GM21367 (cell line): ENCODE results near the gene CDH15.
"Not testable (repeated sequence)": the region's sequence is repeated elsewhere in the genome, so short reads cannot be mapped to it uniquely, and the experiment has no call there.

Experiments
- ATAC-seq: cut with Tn5 transposase; IDR thresholded peaks from one replicate; pipeline ENCODE4 v1.9.1; 2021; ENCODE audit not compliant: unreplicated experiment

CDH15 gene

DNA sequence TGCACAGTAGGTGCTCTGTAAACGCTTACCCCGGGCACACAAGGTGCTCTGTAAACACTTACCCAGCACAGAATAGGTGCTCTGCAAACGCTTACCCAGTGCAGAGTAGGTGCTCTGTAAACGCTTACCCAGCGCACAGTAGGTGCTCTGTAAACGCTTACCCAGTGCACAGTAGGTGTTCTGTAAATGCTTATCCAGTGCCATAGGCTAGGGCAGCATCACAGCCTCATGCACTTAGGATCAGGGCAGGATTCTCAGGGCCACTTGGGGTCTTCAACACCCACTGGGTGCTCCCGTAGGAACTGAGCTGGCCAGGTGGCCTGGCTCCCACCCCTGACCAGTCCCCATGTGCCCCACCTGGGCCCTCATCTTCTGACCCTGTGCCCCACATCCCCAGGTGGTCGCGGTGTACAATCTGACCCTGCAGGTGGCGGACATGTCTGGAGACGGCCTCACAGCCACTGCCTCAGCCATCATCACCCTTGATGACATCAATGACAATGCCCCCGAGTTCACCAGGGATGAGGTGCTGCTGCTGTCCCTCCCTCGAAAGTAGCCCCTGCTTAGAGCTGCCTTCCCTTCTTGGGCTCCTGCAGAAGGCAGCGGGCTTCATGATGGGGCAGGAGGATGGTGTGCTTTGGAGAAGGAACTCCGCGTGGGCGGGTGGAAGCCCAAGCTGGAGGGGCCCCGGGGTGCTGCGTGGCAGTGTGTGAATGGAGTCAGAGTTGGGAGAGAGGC, 15.7 kb downstream of the CDH15 start:
- ATAC-seq = no peak

DNA sequence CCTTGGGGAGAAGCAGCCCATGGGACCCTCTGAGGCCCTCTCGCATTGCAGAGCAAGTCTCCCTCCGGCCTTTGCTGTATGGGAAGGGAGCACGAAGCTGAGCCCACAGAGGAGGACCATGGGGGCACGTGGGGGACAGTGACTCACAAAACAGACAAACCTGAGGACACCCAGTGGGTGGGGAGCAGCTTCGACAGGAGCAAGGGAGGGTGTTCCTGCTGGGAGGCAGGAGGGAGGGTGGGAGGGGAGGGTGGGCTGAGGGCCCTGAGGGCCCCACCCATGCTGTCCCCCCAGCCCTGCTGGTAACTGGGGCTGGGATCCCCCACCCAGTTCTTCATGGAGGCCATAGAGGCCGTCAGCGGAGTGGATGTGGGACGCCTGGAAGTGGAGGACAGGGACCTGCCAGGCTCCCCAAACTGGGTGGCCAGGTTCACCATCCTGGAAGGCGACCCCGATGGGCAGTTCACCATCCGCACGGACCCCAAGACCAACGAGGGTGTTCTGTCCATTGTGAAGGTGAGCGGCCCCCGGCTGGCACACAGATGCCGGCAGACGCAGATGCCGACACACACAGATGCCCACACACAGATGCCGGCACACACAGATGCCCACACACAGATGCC, 16.3 kb downstream of the CDH15 start:
- no peak for ATAC-seq

DNA sequence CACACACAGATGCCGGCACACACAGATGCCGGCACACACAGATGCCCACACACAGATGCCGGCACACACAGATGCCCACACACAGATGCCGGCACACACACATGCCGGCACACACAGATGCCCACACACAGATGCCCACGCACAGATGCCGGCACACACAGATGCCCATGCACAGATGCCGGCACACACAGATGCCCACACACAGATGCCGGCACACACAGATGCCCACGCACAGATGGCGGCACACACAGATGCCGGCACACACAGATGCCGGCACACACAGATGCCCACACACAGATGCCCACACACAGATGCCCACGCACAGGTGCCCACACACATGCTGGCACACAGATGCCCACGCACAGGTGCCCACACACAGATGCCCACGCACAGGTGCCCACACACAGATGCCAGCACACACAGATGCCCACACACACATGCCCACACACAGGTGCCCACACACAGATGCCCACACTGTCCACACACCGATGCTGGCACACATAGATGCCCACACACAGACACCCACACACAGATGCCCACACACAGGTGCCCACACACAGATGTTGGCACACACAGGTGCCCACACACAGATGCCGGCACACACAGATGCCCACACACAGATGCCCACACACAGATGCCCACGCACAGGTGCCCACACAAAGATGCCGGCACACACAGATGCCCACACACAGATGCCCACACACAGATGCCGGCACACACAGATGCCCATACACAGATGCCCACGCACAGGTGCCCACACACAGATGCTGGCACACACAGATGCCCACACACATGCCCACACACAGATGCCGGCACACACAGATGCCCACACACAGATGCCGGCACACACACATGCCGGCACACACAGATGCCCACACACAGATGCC, 17.2 kb downstream of the CDH15 start:
- ATAC-seq = not testable (repeated sequence)

DNA sequence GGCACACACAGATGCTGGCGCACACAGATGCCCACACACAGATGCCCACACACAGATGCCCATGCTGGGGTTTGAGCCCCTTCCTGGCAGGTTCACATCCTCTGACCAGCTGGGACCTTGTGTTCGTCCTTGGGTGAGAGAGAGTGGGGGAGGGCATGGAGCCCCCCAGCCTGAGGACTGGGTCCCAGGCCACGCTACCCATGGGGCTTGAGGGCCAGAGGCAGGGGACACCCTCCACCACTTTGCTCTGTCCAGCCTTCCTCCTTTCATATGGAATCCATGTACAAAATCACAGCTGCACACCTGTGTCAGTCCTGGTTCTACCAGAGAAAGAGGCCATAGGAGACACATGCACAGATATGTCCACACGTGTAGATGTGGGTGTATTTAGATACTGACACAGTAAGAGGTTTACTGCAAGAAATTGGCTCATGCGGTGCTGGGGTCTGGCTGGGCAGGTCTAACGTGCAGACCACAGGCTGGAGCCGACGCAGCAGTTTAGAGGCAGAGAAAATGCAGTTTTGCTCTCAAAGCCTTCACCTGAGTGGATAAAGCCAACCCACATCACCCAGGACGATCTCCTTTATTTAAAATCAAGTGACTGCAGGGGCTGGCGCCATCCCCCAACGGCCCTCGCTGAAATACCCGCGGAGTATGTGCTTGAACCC, 17.9 kb downstream of the CDH15 start:
- no peak for ATAC-seq

DNA sequence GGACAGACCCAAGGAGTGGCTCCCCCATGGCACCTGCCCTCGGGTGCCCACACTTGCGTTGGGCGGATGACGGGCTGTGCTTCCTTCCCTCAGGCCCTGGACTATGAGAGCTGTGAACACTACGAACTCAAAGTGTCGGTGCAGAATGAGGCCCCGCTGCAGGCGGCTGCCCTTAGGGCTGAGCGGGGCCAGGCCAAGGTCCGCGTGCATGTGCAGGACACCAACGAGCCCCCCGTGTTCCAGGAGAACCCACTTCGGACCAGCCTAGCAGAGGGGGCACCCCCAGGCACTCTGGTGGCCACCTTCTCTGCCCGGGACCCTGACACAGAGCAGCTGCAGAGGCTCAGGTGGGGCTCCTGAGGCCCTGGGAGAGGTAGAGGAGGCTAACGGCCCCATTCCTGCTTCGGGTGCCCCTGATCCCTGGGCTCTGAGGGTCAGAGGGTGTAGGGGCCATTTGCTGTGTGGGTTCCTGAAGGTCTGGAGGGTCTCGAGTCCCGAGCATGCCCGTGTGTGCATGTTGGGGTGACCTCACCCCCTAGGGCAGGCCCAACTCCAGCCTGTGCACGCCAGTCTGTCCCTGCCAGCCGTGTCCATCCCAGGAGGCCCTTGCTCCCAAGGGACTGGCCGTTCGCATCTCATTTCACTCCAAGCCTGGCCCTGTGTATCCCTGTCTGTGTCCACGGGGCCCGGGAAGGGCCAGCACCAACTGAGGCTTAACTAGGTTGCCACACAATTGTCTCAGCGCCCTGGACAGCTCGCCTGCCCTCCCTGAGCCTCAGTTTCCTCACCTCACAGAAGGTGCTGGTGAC, 18.8 kb downstream of the CDH15 start:
- ATAC-seq = no peak

DNA sequence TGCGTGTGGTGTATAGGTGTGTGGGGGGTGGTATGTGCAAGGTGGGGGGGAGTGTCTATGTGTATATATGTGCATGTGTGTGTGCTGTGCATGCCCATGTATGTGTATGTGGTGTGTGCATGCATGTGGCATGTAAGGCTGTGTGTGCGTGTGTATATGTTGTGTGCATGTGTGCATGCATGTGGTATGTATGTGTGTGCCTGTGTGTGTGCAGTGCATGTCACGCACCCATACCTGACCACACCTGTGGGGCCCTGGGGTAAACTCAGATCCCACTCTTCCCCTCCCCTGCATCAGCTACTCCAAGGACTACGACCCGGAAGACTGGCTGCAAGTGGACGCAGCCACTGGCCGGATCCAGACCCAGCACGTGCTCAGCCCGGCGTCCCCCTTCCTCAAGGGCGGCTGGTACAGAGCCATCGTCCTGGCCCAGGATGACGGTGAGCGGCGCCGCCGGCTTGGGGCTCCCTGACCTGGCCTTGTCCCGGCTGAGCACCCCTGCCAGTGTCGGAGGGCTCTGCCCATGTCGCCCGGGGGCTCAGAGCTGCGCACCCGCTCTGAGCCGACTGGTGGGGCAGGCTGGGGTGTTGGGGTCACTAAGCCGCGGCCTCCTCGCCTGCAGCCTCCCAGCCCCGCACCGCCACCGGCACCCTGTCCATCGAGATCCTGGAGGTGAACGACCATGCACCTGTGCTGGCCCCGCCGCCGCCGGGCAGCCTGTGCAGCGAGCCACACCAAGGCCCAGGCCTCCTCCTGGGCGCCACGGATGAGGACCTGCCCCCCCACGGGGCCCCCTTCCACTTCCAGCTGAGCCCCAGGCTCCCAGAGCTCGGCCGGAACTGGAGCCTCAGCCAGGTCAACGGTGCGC, 19.7 kb downstream of the CDH15 start:
- no peak for ATAC-seq

DNA sequence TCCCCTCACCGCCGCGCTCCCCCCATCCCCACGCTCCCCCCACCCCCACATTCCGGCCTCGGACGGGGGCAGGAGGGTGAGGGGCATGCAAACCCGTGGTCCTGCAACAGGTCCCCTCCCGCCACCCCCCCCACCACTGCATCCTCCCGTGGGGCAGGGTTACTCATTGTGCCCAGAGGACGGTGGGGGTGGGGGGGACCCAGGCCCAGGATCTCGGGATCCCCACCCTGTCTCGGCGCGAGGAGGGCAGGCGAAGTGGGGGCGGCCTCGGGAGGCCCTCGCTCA, 20.3 kb downstream of the CDH15 start:
- ATAC-seq = no peak

DNA sequence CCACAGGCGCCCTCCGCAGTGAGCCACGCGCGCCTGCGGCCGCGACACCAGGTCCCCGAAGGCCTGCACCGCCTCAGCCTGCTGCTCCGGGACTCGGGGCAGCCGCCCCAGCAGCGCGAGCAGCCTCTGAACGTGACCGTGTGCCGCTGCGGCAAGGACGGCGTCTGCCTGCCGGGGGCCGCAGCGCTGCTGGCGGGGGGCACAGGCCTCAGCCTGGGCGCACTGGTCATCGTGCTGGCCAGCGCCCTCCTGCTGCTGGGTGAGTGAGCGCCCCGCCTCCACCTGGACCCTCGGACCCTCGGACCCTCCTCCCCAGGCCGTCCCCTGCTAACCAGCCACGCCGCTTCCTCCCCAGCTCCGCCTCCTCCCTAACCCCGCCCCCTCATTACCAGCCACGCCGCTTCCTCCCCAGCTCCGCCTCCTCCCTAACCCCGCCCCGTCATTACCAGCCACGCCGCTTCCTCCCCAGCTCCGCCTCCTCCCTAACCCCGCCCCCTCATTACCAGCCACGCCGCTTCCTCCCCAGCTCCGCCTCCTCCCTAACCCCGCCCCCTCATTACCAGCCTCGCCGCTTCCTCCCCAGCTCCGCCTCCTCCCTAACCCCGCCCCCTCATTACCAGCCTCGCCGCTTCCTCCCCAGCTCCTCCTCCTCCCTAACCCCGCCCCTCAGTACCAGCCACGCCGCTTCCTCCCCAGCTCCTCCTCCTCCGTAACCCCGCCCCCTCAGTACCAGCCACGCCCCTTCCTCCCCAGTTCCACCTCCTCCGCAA, 20.8 kb downstream of the CDH15 start:
- not testable (repeated sequence) for ATAC-seq

DNA sequence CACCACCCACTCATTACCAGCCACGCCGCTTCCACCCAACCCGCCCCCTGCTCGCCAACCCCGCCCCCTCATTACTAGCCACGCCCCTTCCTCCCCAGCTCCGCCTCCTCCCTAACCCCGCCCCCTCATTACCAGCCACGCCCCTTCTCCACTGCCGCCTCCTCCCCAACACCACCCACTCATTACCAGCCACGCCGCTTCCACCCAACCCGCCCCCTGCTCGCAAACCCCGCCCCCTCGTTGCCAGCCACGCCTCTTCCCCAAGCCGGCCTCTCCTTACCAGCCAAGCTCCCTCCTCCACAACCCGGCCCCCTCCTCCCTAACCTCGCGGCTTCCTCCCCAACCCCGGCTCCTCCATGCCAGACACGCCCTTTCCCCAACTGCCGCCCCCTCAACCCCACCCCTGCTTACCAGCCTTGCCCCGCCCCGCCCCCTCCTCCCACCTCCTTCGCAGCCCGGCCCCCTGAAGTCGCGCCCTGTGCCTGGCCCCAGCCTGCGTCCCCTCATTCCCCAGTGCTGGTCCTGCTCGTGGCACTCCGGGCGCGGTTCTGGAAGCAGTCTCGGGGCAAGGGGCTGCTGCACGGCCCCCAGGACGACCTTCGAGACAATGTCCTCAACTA, 21.5 kb downstream of the CDH15 start:
- ATAC-seq = no peak

DNA sequence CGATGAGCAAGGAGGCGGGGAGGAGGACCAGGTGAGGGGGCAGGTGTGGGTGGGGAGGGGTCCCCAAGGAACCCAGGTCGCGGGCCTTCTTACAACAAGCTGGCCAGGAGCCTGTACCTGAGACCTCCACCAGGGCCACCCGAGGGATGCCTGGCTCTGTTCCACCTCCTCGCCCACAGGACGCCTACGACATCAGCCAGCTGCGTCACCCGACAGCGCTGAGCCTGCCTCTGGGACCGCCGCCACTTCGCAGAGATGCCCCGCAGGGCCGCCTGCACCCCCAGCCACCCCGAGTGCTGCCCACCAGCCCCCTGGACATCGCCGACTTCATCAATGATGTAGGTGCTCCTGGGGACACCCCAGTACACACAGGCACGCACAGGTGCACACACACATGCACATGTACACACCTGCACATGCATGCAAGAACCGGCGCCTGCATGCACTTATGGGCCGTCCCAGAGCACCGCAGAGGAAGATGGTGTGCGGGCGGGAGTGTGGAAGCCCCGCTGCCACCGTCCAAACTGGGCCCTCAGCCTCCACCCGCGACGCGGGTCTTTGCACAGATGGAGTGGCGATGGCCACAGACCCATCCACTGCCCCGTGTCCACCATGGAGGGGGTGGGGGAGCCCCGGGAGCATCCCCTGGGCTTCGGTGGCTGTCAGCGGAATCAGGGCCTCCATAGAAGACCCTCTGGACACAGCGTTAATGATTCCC, 22.2 kb downstream of the CDH15 start:
- ATAC-seq = no peak

DNA sequence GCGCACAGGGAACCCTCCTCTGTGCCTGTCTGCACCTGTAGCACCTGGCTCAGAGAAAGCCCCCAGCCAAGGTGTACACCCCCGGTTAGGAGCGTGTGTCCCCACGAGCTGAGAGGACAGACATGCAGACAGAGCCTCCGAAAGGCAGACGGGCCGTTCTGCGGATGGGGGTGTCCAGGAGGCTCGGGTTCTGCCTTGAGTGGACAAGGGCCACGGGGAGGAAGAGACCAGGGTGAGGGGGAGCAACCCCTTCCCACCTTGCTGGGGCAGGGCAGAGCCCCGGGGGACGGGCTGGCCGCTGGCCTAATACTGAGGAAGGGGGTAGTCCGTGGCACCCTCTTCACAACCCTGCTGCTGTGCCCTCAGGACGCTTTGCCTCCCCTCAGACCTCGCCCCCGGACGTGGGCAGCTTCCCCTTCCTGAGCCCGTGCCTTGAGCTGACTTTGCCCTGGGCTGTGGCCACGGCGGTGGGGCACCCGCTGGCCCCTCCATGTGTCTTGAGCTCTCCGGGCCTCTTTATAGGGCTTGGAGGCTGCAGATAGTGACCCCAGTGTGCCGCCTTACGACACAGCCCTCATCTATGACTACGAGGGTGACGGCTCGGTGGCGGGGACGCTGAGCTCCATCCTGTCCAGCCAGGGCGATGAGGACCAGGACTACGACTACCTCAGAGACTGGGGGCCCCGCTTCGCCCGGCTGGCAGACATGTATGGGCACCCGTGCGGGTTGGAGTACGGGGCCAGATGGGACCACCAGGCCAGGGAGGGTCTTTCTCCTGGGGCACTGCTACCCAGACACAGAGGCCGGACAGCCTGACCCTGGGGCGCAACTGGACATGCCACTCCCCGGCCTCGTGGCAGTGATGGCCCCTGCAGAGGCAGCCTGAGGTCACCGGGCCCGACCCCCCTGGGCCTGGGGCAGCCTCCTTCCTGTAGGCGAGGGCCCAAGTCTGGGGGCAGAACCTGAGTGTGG, 23.1 kb downstream of the CDH15 start:
- ATAC-seq = no peak

DNA sequence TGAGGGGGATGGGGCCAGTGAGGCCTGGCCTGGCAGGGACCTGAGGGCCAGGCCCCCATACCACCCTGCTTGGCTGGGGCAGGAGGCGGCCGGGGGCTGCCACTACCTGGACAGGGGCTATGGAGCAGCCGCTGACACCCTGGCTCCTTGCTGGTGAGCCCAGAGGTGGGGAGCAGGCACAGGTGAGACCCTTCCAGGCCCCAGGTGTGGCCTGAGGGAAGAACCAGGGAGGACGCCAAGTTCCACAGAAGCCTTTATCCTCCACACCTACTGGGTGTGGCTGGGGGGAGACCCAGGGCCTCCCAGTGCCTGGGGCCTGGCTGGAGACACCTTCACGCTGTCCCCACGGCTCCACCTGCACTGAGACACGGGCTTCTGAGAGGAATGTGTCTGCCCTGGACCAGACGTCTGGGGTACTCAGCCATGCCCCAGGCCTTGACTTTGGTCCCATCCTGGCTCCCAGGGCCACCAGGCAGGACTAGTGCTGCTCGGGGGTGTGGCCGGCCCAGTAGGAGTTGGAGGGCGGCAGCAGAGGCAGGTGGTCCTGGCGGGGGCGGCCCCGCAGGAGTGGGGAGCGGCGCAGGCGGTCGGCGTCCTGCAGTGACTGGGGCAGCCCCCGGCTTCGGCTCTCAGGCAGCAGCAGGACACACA, 24.1 kb downstream of the CDH15 start:
- ATAC-seq = no peak

DNA sequence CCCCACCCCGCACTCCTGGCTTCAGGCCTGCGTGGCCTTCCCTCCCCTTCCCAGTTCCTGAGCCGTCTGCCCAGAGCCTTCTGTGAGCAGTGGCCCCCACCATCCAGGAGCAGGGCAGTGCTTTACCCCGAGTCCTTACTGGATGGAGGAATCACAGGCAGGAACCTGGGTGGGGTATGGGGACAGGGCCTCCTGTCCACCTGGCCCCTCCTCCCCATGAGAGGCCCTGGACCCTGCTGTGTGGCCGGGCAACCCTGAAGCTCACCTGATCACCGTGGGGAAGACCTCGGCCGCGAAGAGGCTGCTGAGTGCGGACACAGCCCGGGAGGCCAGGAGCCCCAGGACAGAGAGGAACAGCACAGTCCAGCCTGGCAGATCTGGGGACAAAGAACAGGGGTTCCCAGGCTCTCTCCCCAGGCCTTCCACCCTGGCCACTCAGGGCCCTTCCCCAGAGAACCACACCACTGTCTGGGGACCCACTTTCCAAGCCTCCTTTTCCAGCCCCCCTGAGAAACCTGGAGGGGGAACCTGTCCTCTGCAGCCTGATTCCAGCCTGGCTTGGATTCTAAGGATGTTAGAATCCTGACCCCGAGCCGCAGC, 25.6 kb downstream of the CDH15 start:
- ATAC-seq = no peak

DNA sequence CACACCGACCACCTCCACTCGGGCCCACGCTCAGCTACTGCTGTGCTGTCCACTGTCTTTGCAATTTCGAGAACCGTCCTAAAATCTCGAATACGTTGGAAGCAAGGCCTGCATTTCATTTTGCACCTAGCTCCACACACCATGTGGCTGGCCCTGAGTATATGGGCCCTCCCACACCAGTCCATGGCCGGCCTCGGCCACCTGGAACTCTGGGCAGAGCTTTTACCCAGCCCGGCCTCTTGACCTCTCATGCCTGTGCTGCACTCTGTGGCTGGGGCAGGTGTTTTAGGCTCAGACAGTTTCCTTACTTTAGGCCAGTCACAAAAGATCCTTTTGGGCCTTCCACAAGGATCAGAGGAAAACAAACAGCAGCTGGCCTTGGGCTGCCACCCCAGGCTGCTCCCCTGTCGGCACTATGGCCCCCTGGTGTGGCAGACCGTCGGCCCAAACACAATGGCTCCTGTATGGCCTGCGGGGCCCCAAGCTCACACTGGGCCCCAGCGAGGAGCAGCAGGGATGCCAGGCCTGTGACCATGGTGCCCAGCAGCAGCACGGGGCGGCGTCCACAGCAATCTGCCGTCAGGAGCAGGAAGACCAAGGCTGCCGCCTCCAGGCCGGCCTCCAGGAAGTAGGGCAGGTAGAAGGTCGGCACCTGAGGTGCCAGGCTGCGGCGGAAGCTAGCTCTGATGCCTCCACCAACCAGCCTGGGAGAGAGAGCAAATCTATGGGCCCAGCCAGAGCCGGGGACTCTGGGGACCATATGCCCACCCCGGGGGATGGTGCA, 26.3 kb downstream of the CDH15 start:
- ATAC-seq = no peak
